Endometrial microvascular endothelial cells (primary cell): ENCODE results near the gene DCPS. TPM values are rescaled to one million over a fixed set of nuclear protein-coding genes. Genes with fewer than 3 reads are reported as not detected.
"Not testable (repeated sequence)": the region's sequence is repeated elsewhere in the genome, so short reads cannot be mapped to it uniquely, and the experiment has no call there.

Experiments
- in situ Hi-C: cut with HindIII; loops from 2 replicates; pipeline ENCODE4 v1.10.0; 2017; ENCODE audit warnings: low sequenced_read_pairs, low pct_unique_long_range_greater_than_20kb; ENCODE audit errors: inconsistent ontology term
- total RNA-seq: library from RNA; depleted of rRNA; stranded (reverse); fragments of >200 nt; gene quantifications from one replicate; pipeline ENCODE4 v1.2.3, GENCODE V29; 2015; ENCODE audit errors: inconsistent ontology term

DCPS gene
- total RNA-seq, 1 donor from 2014 or later, result 29.1 TPM

GRCh38 chr11:126338346-126339055 lies 34.6 kb downstream of the DCPS start:
- in situ Hi-C loops, result no loop called here

- in situ Hi-C loops, result no loop called here
These were observed 35.4 kb downstream of the DCPS start for GRCh38 chr11:126339073-126339862.

GRCh38 chr11:126339863-126340434 lies 36.1 kb downstream of the DCPS start:
- in situ Hi-C loops, result no loop called here

- in situ Hi-C loops, result no loop called here
These were observed 37.2 kb downstream of the DCPS start for GRCh38 chr11:126340960-126341606.

- in situ Hi-C loops, result no loop called here
These were observed 37.9 kb downstream of the DCPS start for GRCh38 chr11:126341760-126342161.

GRCh38 chr11:126343051-126343450 lies 39.2 kb downstream of the DCPS start:
- in situ Hi-C loops, result no loop called here

- in situ Hi-C loops, result no loop called here
These were observed 40.6 kb downstream of the DCPS start for GRCh38 chr11:126344141-126345080.

- in situ Hi-C loops, result no loop called here
These were observed 41.4 kb downstream of the DCPS start for GRCh38 chr11:126345283-126345682.

GRCh38 chr11:126345759-126346585 lies 42.1 kb downstream of the DCPS start:
- in situ Hi-C loops, result no loop called here

- in situ Hi-C loops, result no loop called here
These were observed 42.7 kb downstream of the DCPS start for GRCh38 chr11:126346586-126346940.

GRCh38 chr11:126346946-126347345 lies 43.1 kb downstream of the DCPS start:
- in situ Hi-C loops, result not testable (repeated sequence)

- in situ Hi-C loops, result no loop called here
These were observed 44.1 kb downstream of the DCPS start for GRCh38 chr11:126347751-126348668.

- in situ Hi-C loops, result no loop called here
These were observed 45.1 kb downstream of the DCPS start for GRCh38 chr11:126348806-126349582.

GRCh38 chr11:126350836-126351235 lies 47.0 kb downstream of the DCPS start:
- in situ Hi-C loops, result no loop called here

- in situ Hi-C loops, result no loop called here
These were observed 48.3 kb downstream of the DCPS start for GRCh38 chr11:126352163-126352562.
